Activated naive CD4-positive, alpha-beta T cell treated with Interleukin-2 at 50 U/mL for 16 hours (primary cell): ENCODE results near the gene INTS15.
A peak's percentile ranks its signal among the peaks of the same experiment; 100 is the strongest.
"Not testable (repeated sequence)": the region's sequence is repeated elsewhere in the genome, so short reads cannot be mapped to it uniquely, and the experiment has no call there.

ENCODE experiments used
- DNase-seq: peaks from one replicate; pipeline ENCODE4 v3.0.0-alpha.2; 2020

The INTS15 gene

DNA sequence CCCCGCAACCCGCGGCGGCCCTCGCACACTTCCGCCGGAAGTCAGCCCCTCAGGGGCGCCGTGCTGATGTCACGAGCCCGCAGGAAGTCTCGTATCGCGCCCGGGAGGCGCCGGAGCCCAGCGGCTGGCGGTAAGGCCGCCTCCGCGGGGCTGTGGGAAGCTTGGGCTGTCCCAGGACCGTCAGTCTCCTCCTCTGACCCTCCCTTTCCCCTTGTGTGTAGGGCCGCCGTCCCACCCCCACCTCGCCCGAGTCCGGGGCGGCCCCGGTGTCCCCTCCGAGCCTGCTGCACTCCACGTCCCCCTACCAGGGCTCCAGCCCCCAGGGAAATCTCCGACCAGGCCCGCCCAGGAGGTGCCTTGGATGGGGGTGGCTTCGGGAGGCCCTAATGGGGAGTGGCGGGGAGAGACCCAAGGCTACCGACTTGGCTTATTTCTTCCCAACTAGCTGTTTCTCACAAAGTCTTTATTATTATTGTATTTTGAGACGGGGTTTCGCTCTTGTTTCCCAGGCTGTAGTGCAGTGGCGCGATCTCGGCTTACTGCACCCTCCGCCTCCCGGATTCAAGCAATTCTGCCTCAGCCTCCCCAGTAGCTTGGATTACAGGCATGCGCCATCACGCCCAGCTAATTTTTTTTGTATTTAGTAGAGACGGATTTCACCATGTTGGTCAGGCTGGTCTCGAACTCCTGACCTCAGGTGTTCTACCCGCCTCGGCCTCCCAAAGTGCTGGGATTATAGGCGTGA, 12.3 kb upstream of the INTS15 start, which contains the start of gene ZDHHC4:
TSS of gene ZDHHC4 (plus strand) at position 86 of the 745 bp plus-strand sequence. CDS start 3,108 bp downstream, outside the sequence.
- peak; percentile 89 for DNase-seq

GRCh38 chr7:6578114-6579084, 11.4 kb upstream of the INTS15 start:
- DNase-seq, result no peak

DNA sequence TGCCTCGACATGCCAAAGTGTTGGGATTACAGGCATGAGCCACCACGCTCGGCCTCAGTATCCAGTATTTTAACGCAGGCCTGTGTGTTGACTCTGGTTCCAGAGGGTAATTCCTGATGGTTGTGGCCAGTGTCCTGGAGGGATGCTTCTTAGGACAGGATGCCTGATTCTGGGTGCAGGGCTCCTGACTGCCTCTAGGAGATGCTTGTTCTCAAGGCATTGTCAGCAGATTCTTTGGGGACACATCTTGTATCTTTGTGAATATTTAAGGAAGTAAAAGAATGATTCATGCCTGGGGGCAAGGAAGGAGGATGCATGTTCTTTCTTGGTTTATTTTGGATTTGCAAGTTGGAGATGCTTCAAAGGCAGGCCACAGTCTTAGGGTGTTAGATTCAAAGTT, 10.4 kb upstream of the INTS15 start:
- no peak for DNase-seq

DNA sequence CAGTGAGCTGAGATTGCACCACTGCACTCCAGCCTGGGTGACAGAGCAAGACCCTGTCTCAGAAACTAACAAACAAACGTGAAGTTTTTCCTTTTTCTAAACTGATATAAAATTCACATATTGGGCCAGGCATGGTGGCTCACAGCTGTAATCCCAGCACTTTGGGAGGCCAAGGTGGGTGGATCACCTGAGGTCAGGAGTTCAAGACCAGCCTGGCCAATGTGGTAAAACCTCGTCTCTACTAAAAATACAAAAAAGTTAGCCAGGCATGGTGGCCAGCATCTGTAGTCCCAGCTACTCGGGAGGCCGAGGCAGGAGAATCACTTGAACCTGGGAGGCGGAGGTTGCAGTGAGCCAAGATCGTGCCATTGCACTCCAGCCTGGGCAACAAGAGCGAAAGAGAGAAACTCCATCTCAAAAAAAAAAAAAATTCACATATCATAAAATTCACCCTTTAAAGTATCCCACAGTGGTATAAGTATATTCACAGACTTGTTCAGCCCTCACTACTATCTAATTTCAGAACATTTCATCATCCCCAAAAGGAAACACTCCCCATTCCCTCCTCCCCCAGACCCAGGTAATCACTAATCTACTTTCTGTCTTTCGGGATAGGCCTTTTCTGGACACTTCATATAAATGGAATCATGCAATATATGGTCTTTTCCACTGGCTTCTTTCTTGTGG, 3.9 kb upstream of the INTS15 start:
- not testable (repeated sequence) for DNase-seq

DNA sequence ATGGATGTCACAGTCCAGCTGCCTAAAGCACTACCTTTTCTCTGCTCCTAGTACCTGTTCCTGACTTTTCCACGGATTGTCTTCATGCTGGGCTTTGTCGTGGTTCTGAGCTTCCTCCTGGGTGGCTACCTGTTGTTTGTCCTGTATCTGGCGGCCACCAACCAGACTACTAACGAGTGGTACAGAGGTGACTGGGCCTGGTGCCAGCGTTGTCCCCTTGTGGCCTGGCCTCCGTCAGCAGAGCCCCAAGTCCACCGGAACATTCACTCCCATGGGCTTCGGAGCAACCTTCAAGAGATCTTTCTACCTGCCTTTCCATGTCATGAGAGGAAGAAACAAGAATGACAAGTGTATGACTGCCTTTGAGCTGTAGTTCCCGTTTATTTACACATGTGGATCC, 1.3 kb upstream of the INTS15 start:
- DNase-seq, result no peak

GRCh38 chr7:6589151-6589828, 531 bp upstream of the INTS15 start:
- DNase-seq, result no peak

GRCh38 chr7:6590645-6591110, 857 bp downstream of the INTS15 start:
- no peak for DNase-seq

- DNase-seq, result no peak
Measured at GRCh38 chr7:6600093-6600492, 10.3 kb downstream of the INTS15 start.

- DNase-seq, result no peak
Measured at GRCh38 chr7:6604458-6604857, 14.6 kb downstream of the INTS15 start.

GRCh38 chr7:6606866-6607583, 17.2 kb downstream of the INTS15 start:
- DNase-seq, result no peak

GRCh38 chr7:6607651-6608051, 17.8 kb downstream of the INTS15 start:
- DNase-seq, result no peak

DNA sequence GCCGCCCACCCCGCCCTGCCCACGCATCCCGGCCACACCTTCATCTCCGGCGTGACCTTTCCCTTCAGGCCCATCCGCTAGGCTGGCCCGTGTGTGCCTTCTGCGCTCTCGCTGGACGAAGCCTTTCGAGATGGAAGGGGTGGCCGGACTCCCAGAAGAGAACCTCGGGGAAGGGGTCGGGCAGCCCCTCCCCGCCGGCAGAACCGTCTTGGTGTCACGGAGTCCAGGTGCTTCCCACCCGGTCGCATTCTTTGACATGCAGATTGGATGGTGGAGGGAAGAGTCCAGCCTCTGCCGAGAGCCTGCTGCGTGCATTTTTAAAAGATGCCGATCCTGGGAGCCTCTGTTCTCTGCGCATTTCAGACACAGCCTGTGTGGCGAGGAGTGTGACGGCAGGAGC, 18.3 kb downstream of the INTS15 start:
- no peak for DNase-seq

- no peak for DNase-seq
Measured at GRCh38 chr7:6608794-6609193, 19.0 kb downstream of the INTS15 start.

DNA sequence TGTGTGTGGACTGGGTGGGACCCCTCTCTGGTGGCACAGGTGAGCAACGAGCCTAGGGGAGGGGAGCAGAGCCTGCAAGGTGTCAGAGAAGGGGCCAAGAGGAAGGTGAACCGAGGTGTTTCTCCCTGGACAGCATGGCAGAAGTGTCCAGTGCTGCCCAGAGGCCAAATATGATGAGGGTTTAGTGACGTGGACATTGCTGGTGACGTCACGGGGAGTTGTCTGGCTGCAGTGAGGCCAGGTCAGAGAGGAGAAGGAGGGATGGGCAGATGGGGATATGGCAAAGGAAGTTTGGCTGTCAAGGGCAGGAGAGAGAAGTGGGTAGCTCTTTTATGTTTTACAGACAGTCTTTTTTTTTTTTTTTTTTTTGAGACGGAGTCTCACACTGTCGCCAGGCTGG, 23.0 kb downstream of the INTS15 start:
- DNase-seq, result no peak

GRCh38 chr7:6613706-6614105, 23.9 kb downstream of the INTS15 start:
- no peak for DNase-seq

DNA sequence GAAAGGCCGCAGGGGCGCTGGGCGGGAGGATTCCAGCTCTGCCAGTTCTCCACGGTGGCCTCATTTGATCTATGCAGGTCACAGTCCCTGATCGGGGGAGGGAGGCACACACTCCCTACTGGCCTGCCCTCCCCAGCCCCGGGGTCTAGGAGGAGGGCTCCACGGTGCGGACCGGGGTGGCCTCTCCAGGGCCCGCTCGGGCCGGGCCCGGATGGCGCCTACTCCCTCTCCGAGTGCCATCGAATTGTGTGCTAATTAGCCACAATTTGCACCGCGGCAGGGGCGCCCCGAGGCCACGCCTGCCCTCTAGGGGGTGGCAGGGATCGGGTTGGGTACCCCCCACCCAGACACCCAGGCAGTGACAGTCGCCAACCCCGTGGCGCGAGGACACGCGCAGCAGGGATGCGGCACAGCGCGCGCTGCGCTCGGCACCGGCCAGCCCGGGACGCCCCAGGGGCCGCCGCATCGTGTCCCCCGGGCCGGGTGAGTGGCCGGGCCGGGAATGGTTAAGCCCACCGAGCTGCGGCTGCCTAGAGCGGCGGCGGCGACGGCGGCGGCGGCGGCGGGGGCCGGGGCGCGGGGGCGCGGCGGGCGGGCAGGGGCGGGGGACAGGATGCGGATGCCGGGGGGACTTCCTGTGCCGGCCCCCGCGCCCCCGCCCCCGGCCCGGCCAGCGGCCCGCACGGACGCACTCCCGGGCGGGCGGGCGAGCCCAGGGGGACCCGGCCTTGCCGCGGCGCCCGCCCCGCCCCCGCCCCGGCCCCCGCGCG, 25.3 kb downstream of the INTS15 start, which contains the start of gene ZNF853:
TSS of gene ZNF853 (plus strand) at position 658 of the 770 bp plus-strand sequence. CDS start 565 bp downstream, outside the sequence.
- DNase-seq, result peak; percentile 5

DNA sequence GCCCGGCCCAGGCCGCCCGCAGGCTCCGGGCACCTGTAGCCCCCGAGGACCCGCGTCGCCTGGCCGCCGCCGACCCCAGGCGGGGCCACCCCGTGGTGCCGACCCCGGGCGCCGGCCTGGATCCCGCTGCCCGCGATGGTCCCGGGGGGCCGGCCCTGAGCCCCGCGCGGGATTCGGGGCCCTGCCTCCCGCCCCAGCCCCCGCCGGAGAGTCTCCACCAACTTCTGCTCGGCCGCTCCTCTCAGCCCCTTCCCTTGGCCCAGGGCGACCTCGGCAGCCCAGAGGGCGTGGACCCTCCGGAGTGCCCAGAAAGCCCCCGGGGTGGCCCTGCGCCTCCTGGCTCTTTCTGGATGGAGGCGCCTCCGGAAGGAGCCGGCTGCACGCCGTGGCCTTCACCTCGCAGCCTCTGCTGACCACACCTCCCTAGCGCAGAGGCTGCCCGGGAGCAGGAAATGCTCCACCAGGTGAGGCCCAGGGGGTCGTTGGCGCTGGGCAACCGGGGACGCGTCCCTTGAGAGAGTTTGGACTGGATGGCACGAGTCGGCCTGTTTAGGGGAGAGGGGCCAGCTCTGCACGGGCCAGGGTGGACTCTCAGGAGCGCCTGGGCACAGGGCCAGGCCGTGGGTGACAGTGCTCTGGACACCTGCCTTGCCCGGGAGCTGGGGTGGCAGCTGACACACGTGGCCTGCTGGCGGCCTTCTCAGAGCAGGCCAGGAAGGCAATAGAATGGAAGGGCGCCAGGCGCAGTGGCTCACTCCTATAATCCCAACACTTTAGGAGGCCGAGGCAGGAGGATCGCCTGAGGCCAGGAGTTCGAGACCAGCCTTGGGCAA, 26.1 kb downstream of the INTS15 start:
- DNase-seq, result no peak

DNA sequence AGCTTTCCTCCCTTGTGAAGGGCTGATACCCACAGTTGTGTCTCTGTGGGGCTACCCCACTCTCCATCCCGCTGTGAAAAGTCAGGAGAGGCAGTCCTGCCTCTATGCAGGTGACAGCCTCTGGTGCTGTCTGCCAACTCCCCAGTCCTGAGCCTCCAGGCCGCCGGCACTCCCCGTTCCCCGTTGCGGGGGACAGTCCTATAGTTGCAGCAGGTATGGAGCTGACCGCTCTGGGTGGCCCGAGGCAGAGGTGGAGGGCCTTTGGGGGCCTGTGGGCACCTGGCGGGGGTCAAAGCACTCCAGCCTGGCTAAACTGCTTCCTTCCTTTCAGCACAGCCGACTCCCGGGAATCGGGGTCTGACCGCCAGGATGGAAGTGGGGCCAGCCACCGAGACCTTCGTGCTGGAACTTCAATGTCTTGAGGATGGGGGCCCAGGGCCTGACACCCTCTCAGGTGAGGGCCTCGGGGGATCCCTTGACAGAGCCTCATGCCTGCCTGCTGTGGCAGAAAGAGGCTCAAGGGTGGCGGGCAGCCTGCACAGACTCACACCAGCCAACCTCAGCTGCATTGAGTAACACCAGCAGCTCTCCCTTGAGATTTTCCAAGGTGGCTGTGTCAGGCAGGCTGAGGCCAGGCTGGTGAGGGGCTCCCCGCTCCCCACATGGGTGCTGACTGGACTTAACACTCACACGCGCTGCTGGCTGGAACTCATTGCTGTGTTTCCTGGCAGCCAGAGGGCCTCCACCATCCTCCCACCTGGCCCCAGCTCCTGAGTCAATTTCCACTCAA, 27.2 kb downstream of the INTS15 start:
- DNase-seq, result no peak

DNA sequence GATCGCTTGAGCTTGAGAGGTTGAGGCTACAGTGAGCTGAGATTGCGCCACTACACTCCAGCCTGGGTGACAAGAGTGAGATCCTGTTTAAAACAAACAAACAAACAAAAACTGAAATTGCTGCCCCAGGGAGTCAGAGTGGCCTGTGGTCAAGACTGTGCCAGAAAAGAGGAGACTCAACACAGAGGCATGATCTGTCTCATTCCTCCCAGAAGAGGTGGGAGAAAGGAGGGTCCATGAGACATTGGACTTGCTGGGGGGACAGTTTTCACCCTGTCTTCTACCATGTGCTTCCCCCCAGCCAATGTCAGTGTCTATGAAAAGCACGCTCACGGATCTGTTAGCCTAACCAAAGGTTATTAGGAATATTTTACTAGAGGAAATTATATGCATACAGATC, 28.8 kb downstream of the INTS15 start:
- no peak for DNase-seq
